Colonic mucosa (tissue), 4 donors: ENCODE measurements around the gene WWOX. TPM values are rescaled to one million over a fixed set of nuclear protein-coding genes. Genes with fewer than 3 reads are reported as not detected.

Experiments
- DNase-seq: peaks from one replicate; pipeline ENCODE4 v3.0.0-alpha.2; 2020
- H3K27ac ChIP-seq: fragments of 200-600 bp; one replicate; pipeline ENCODE4 v1.8.0; 2021
- H3K27me3 ChIP-seq: fragments of 200-600 bp; one replicate; pipeline ENCODE4 v1.8.0; 2021
- H3K36me3 ChIP-seq: fragments of 200-600 bp; one replicate; pipeline ENCODE4 v1.8.0; 2021
- H3K4me1 ChIP-seq: fragments of 200-600 bp; one replicate; pipeline ENCODE4 v1.8.0; 2021; ENCODE audit warnings: mild to moderate bottlenecking
- H3K4me3 ChIP-seq: fragments of 200-600 bp; one replicate; pipeline ENCODE4 v1.8.0; 2021
- H3K9ac ChIP-seq, 2 donors: one replicate each; pipeline ENCODE4 v1.7.0; 2013; ENCODE audit warnings: control low read depth in 2 of 2, low read depth in 2 of 2, low read length in 2 of 2
- H3K9me3 ChIP-seq: fragments of 200-600 bp; one replicate; pipeline ENCODE4 v1.8.0; 2021
- CTCF ChIP-seq: fragments of 200-600 bp; IDR thresholded peaks from one replicate; pipeline ENCODE4 v1.8.0; 2022; ENCODE audit warnings: antibody characterized with exemption, mild to moderate bottlenecking
- intact Hi-C: fragments of 100-400 bp; cut with DNase I; formaldehyde crosslinking; loops from one replicate; pipeline ENCODE4 v1.14.1; 2022
- total RNA-seq, 2 donors: library from RNA; stranded (reverse); fragmentation: NEBNext Ultra II Directional in 1 of 2; extraction: Animal tissue kit (Norgen Biotek cat#: 25700) in 1 of 2; gene quantifications; one replicate each; pipeline ENCODE4 v1.2.1, GENCODE V29; 2021
- donor health status: healthy.
- donor health status: DM: no; HTN: no; CAD: no.
- donor health status: DM: no; HTN: no; CAD: no.

Gene WWOX
- total RNA-seq, 2 donors from 2014 or later, result 7.2 to 11.0 TPM

GRCh38 chr16:79188115-79188738 lies 1088.8 kb downstream of the WWOX start:
- intact Hi-C loops, result no loop called here
- H3K4me1 ChIP-seq, result no peaks in the 10 kb centered on the region
- no peak overlapping the region for H3K27ac ChIP-seq
- no peak overlapping the region for H3K9ac ChIP-seq
- H3K4me3 ChIP-seq, result no peak overlapping the region
- no peaks in the 10 kb centered on the region for H3K9me3 ChIP-seq
- no peak for DNase-seq
- TF ChIP-seq CTCF, result no peak
- H3K36me3 ChIP-seq, result no peaks in the 10 kb centered on the region
- no peaks in the 10 kb centered on the region for H3K27me3 ChIP-seq

DNA sequence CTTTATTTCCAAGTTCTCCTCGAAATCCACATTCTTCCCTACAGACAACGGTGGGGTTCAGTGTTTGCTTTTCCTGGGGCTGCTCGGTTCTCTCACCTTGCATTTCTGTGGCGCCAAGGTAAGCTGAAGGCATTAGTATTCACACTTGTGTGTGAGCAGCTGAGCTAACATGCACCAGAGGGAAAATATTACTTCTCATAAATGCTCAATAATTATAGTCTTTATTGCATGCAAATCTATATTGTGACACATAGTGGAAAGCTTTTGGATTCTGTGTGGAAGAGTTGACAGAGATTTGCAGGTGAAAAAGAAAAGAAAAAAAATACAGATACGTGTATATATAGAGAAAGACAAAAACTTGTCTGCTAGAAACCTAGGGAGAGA lies 1089.3 kb downstream of the WWOX start:
- intact Hi-C loops, result no loop called here
- no peak for TF ChIP-seq CTCF
- no peaks in the 10 kb centered on the region for H3K36me3 ChIP-seq
- no peak for DNase-seq
- H3K4me1 ChIP-seq, result no peaks in the 10 kb centered on the region
- no peak overlapping the region for H3K9ac ChIP-seq
- H3K9me3 ChIP-seq, result no peaks in the 10 kb centered on the region
- no peak overlapping the region for H3K27ac ChIP-seq
- no peaks in the 10 kb centered on the region for H3K27me3 ChIP-seq
- H3K4me3 ChIP-seq, result no peak overlapping the region

- H3K27me3 ChIP-seq, result no peaks in the 10 kb centered on the region
- H3K9me3 ChIP-seq, result no peaks in the 10 kb centered on the region
- no peak overlapping the region for H3K27ac ChIP-seq
- H3K4me1 ChIP-seq, result no peaks in the 10 kb centered on the region
- DNase-seq, result no peak
- intact Hi-C loops, result no loop called here
- no peaks in the 10 kb centered on the region for H3K36me3 ChIP-seq
- no peak overlapping the region for H3K9ac ChIP-seq
- H3K4me3 ChIP-seq, result no peak overlapping the region
- TF ChIP-seq CTCF, result no peak
These were observed 1091.1 kb downstream of the WWOX start for GRCh38 chr16:79190542-79190941.

DNA sequence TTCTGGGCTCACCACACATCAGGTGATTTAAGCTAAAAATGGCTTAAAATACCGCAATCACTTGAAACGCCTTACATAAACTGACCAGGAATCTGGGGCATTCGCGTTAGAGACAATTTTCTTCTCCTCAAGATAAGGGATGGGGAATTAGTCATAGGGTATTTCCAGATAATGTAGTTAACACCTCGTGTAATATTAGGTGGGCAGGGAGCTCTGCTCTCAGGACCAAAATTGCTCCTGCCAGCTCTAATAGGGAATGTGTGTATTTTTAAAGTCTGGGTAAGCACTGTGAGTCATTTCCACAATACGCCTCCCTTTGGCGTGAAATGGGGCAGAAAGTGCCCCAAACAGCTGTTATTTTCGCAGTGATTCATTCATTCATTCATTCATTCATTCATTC lies 1092.5 kb downstream of the WWOX start:
- DNase-seq, result no peak
- no peak overlapping the region for H3K9ac ChIP-seq
- no peaks in the 10 kb centered on the region for H3K27me3 ChIP-seq
- no peaks in the 10 kb centered on the region for H3K4me1 ChIP-seq
- intact Hi-C loops, result no loop called here
- H3K36me3 ChIP-seq, result no peaks in the 10 kb centered on the region
- TF ChIP-seq CTCF, result no peak
- no peak overlapping the region for H3K27ac ChIP-seq
- no peak overlapping the region for H3K4me3 ChIP-seq
- no peaks in the 10 kb centered on the region for H3K9me3 ChIP-seq

DNA sequence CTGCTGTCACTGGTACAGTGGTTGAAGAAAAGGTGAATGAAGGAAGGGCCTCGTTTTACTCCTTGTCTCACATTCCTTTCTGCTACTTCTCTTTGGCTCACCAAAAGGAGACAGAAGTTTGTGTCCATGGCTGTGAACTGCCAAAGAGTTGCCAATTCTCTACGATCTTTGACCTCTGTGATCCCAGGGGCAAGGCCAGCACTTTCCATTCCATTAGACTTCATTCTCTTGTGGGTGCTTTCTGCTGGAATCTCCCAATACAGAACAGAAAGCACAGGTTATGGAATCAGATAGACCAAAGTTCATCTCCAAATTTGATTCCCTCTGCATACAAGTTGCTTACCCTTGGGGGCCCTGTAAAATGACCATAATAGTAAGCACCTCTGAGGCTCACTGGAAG lies 1093.5 kb downstream of the WWOX start:
- intact Hi-C loops, result no loop called here
- H3K9ac ChIP-seq, result no peak overlapping the region
- H3K9me3 ChIP-seq, result no peaks in the 10 kb centered on the region

More for the DNA sequence above, 1093.5 kb downstream of the WWOX start:
- no peak for TF ChIP-seq CTCF
- no peak overlapping the region for H3K27ac ChIP-seq
- H3K27me3 ChIP-seq, result no peaks in the 10 kb centered on the region
- no peaks in the 10 kb centered on the region for H3K4me1 ChIP-seq
- no peak for DNase-seq
- H3K36me3 ChIP-seq, result no peaks in the 10 kb centered on the region
- H3K4me3 ChIP-seq, result no peak overlapping the region
